Measurements from ENCODE around the gene CIBAR2.

CIBAR2 gene

GRCh38 chr16:85129876-85130704 lies 17.8 kb upstream of the CIBAR2 start:
- H3K27ac ChIP-seq = peak overlapping the region; percentile 74 to 81
- intact Hi-C loops (cut with DNase I; ENCODE audit: low total_unique reads) = no loop called here
- no peaks in the 10 kb centered on the region for H3K36me3 ChIP-seq
- no peak overlapping the region for H3K4me3 ChIP-seq
- no peak for TF ChIP-seq CTCF (IDR thresholded peaks at IDR 0.05)
- H3K4me1 ChIP-seq = peaks cover 4 to 52% (median 40%) of the 10 kb centered on the region in 4 donors
- no peaks in the 10 kb centered on the region for H3K27me3 ChIP-seq
- peak; percentile 69 to 87 for DNase-seq
- no peaks in the 10 kb centered on the region for H3K9me3 ChIP-seq

- Histone ChIP-seq H3K36me3 (no peaks in the 10 kb centered on the region), H3K4me3 (no peak overlapping the region), H3K9me3 (no peaks in the 10 kb centered on the region), H3K4me1 (peaks cover 4 to 69% (median 50%) of the 10 kb centered on the region in 4 donors), H3K27ac (no peak overlapping the region), H3K27me3 (no peaks in the 10 kb centered on the region)
- TF ChIP-seq CTCF (IDR thresholded peaks at IDR 0.05) = no peak
- DNase-seq = no peak
- intact Hi-C loops (cut with DNase I; ENCODE audit: low total_unique reads) = no loop called here
These were observed 16.0 kb upstream of the CIBAR2 start for GRCh38 chr16:85128079-85128837.

DNA sequence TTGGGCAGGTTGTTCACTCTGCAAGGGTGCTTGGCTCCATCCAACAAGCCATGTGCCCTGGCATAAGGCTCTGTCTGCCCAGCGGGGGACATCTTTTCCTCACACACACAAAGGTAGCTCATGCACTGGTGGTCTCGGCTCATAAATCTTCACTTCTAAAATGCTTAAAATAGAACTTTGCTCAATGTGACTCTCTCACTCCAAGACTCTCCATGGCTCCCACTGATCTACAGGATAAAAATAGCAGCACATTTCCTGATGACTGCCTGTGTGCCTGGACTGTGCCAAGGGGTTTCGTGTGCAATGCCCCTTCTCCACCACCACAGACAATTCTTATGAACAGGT lies 15.1 kb upstream of the CIBAR2 start:
- peak overlapping the region in 1 of 2 donors; percentile 59 for H3K27ac ChIP-seq
- H3K36me3 ChIP-seq = no peaks in the 10 kb centered on the region
- no peak overlapping the region for H3K4me3 ChIP-seq
- no peaks in the 10 kb centered on the region for H3K9me3 ChIP-seq
- no peak for TF ChIP-seq CTCF (IDR thresholded peaks at IDR 0.05)
- intact Hi-C loops (cut with DNase I; ENCODE audit: low total_unique reads) = no loop called here
- H3K27me3 ChIP-seq = no peaks in the 10 kb centered on the region
- DNase-seq = no peak
- peaks cover 4 to 70% (median 50%) of the 10 kb centered on the region in 4 donors for H3K4me1 ChIP-seq

- intact Hi-C loops (cut with DNase I; ENCODE audit: low total_unique reads) = no loop called here
- Histone ChIP-seq H3K27ac (peak overlapping the region; percentile 59 to 60), H3K4me1 (peaks cover 4 to 70% (median 50%) of the 10 kb centered on the region in 4 donors), H3K4me3 (no peak overlapping the region), H3K27me3 (no peaks in the 10 kb centered on the region), H3K9me3 (no peaks in the 10 kb centered on the region), H3K36me3 (no peaks in the 10 kb centered on the region)
- DNase-seq = peak in 1 of 2 donors; percentile 69
- no peak for TF ChIP-seq CTCF (IDR thresholded peaks at IDR 0.05)
These were observed 14.6 kb upstream of the CIBAR2 start for GRCh38 chr16:85126705-85127378.

DNA sequence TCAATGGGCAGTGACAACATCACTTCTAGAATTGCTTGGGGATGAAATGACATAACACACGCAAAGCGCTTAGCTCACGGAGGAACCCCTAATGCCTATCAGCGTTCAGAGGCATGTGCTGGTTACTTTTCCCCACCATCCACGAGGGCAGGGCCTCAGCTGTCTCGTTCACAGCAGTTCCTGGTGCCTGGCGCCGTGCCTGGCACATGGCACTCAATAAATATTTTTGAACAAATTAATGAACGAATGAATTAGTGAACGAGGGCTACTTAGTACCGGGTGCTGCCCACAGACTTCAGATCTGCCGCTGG lies 14.1 kb upstream of the CIBAR2 start:
- no peaks in the 10 kb centered on the region for H3K9me3 ChIP-seq
- intact Hi-C loops (cut with DNase I; ENCODE audit: low total_unique reads) = no loop called here
- no peak for DNase-seq
- no peak overlapping the region for H3K4me3 ChIP-seq
- H3K36me3 ChIP-seq = no peaks in the 10 kb centered on the region
- TF ChIP-seq CTCF (IDR thresholded peaks at IDR 0.05) = no peak
- peaks cover 4 to 67% (median 50%) of the 10 kb centered on the region in 4 donors for H3K4me1 ChIP-seq
- H3K27me3 ChIP-seq = no peaks in the 10 kb centered on the region
- peak overlapping the region; percentile 59 to 60 for H3K27ac ChIP-seq

All from tibial artery (tissue), 4 donors.